ENCODE measurements around the gene ERC2. TPM values are rescaled to one million over a fixed set of nuclear protein-coding genes. Genes with fewer than 3 reads are reported as not detected.

Gene ERC2
- total and polyA plus RNA-seq, 12 donors, result 0.22 to 4.2 (median 1.7) TPM

- WGBS, 2 donors, result 87% methylated on average over 3 of the region's 3 CpGs
- no peak for TF ChIP-seq CTCF (IDR thresholded peaks at IDR 0.05)
- DNase-seq, result no peak
- no peak overlapping the region for H3K4me3 ChIP-seq
- H3K27me3 ChIP-seq, result peaks cover 0 to 19% (median 0%) of the 10 kb centered on the region in 7 donors
- peaks cover 0 to 2% (median 0%) of the 10 kb centered on the region in 11 donors for H3K9me3 ChIP-seq
- intact Hi-C loops (cut with DNase I), result no loop called here
- no peak overlapping the region for H3K27ac ChIP-seq
- ATAC-seq, result no peak
- no peaks in the 10 kb centered on the region for H3K4me1 ChIP-seq
- H3K36me3 ChIP-seq, result no peaks in the 10 kb centered on the region
These were observed 942.8 kb downstream of the ERC2 start for GRCh38 chr3:55525436-55525835.

- intact Hi-C loops (cut with DNase I), result no loop called here
- ATAC-seq, result no peak
- Histone ChIP-seq H3K9me3 (peaks cover 0 to 2% (median 0%) of the 10 kb centered on the region in 11 donors), H3K4me1 (no peaks in the 10 kb centered on the region), H3K27ac (no peak overlapping the region), H3K4me3 (no peak overlapping the region), H3K36me3 (no peaks in the 10 kb centered on the region), H3K27me3 (peaks cover 0 to 19% (median 0%) of the 10 kb centered on the region in 7 donors)
- TF ChIP-seq CTCF (IDR thresholded peaks at IDR 0.05), result no peak
- no peak for DNase-seq
- WGBS, 2 donors, result 82 to 83% methylated on average over 4 of the region's 4 CpGs
These were observed 943.6 kb downstream of the ERC2 start for GRCh38 chr3:55524565-55525244.

GRCh38 chr3:55523471-55523870 lies 944.8 kb downstream of the ERC2 start:
- intact Hi-C loops (cut with DNase I), result no loop called here
- H3K36me3 ChIP-seq, result no peaks in the 10 kb centered on the region
- no peak overlapping the region for H3K4me3 ChIP-seq
- no peak for DNase-seq
- no peak for ATAC-seq
- WGBS, 2 donors, result 87 to 89% methylated on average over 2 of the region's 2 CpGs
- H3K4me1 ChIP-seq, result no peaks in the 10 kb centered on the region
- peaks cover 0 to 2% (median 0%) of the 10 kb centered on the region in 11 donors for H3K9me3 ChIP-seq
- no peak overlapping the region for H3K27ac ChIP-seq
- no peak for TF ChIP-seq CTCF (IDR thresholded peaks at IDR 0.05)
- peaks cover 0 to 22% (median 0%) of the 10 kb centered on the region in 7 donors for H3K27me3 ChIP-seq

GRCh38 chr3:55521738-55522421 lies 946.4 kb downstream of the ERC2 start:
- H3K27me3 ChIP-seq, result peaks cover 0 to 15% (median under 1%) of the 10 kb centered on the region in 7 donors
- H3K9me3 ChIP-seq, result no peaks in the 10 kb centered on the region
- DNase-seq, result no peak
- TF ChIP-seq CTCF (IDR thresholded peaks at IDR 0.05), result no peak
- H3K4me3 ChIP-seq, result no peak overlapping the region
- no peaks in the 10 kb centered on the region for H3K36me3 ChIP-seq
- 69 to 73% methylated on average over 6 of the region's 6 CpGs for WGBS, 2 donors
- H3K4me1 ChIP-seq, result no peaks in the 10 kb centered on the region
- ATAC-seq, result no peak
- H3K27ac ChIP-seq, result no peak overlapping the region
- intact Hi-C loops (cut with DNase I), result no loop called here

Measured in heart right ventricle (tissue), 16 donors.